Nephron (organoid): ENCODE measurements around the gene ZNF83.

Source experiments
- H3K27ac Mint-ChIP-seq, 3 experiments: 2 replicates each; pipeline ENCODE4 v1.8.0; 2020; ENCODE audit warnings: mixed read lengths in 3 of 3, mild to moderate bottlenecking in 2 of 3, moderate library complexity in 1 of 3
- H3K27me3 Mint-ChIP-seq: 2 replicates; pipeline ENCODE4 v1.8.0; 2021; ENCODE audit warnings: low read depth, mild to moderate bottlenecking, moderate library complexity, mixed read lengths
- H3K36me3 Mint-ChIP-seq: 2 replicates; pipeline ENCODE4 v1.8.0; 2020; ENCODE audit warnings: low read depth, mixed read lengths
- H3K4me1 Mint-ChIP-seq: 2 replicates; pipeline ENCODE4 v1.8.0; 2020; ENCODE audit warnings: mixed read lengths
- H3K4me3 Mint-ChIP-seq, 3 experiments: 2 replicates each; pipeline ENCODE4 v1.8.0; 2020; ENCODE audit warnings: mild to moderate bottlenecking in 3 of 3, mixed read lengths in 3 of 3, moderate library complexity in 2 of 3
- H3K9me3 Mint-ChIP-seq: 2 replicates; pipeline ENCODE4 v1.8.0; 2020; ENCODE audit warnings: mixed read lengths
- TF ChIP-seq, protein P1 (sequence below), 3 experiments: fragments of 200-600 bp; sonication (generic); IDR thresholded peaks; one replicate each; pipeline ENCODE4 v1.5.0; 2021; ENCODE audit warnings: antibody characterized with exemption in 3 of 3; ENCODE audit not compliant: unreplicated experiment in 3 of 3

Gene ZNF83

DNA sequence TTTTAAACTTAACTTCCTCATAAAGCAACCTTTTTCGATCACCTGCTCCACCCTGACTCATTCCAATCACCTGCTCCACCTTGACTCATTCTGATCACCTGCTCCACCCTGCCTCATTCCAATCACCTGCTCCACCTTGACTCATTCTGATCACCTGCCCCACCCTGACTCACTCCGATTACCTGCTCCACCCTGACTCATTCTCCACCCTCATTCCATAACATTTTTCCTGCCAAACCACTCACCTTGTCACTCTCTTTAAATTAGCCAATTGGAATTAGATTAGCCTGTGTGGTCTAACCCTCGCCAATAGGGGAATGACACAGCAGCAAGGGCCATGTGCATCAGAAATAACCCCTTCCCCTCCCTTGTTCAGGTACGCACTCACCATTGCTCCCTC is 31.9 kb upstream of the ZNF83 start:
- H3K27me3 Mint-ChIP-seq, result no peaks in the 10 kb centered on the region
- TF ChIP-seq, protein P1, sequence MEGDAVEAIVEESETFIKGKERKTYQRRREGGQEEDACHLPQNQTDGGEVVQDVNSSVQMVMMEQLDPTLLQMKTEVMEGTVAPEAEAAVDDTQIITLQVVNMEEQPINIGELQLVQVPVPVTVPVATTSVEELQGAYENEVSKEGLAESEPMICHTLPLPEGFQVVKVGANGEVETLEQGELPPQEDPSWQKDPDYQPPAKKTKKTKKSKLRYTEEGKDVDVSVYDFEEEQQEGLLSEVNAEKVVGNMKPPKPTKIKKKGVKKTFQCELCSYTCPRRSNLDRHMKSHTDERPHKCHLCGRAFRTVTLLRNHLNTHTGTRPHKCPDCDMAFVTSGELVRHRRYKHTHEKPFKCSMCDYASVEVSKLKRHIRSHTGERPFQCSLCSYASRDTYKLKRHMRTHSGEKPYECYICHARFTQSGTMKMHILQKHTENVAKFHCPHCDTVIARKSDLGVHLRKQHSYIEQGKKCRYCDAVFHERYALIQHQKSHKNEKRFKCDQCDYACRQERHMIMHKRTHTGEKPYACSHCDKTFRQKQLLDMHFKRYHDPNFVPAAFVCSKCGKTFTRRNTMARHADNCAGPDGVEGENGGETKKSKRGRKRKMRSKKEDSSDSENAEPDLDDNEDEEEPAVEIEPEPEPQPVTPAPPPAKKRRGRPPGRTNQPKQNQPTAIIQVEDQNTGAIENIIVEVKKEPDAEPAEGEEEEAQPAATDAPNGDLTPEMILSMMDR (IDR thresholded peaks at IDR 0.05; ENCODE audit: unreplicated experiment in 3 of 3), result no peak

DNA sequence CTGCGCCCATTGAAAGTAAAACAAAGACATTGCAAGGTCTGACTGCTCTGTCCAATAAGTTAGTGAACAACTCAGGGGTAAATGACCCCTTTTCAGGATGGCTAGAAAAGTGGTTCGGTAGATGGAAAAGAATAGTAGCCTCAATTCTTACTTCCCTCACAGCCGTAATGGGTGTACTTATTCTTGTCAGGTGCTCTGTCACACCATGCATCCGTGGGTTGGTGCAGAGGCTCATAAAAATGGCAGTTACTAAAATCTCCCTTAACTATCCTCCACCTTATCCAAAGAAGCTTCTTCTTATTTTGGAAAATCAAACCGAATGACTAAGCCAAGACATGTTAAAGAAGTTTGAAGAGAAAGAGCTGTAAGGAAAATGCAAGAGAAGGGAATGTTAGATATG is 31.4 kb upstream of the ZNF83 start:
- TF ChIP-seq, protein P1 (IDR thresholded peaks at IDR 0.05; ENCODE audit: unreplicated experiment in 3 of 3), result no peak
- H3K27me3 Mint-ChIP-seq, result no peaks in the 10 kb centered on the region

More for the DNA sequence above, 31.9 kb upstream of the ZNF83 start:
- Mint-ChIP-seq H3K4me1 (peaks cover 7% of the 10 kb centered on the region), H3K9me3 (peaks cover 6% of the 10 kb centered on the region), H3K36me3 (peaks cover 32% of the 10 kb centered on the region), H3K4me3 (no peak overlapping the region), H3K27ac (no peak overlapping the region)

DNA sequence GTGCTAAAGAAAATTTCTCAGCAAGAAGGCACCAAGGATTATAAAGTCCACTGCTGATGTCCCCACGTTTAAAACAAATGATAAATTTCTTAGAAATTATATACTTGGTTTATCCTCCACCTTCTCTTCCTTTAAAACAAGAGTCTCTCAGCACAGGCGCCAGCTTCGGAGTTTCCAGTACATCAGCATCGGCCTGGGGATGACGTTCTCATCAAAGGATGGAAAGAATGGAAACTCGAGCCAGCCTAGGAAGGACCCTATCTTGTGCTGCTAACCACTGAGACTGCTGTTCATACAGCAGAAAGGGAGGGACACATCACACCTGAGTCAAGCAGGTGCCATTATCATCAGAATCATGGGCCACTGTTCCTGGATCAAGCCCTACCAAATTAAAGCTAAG is 29.8 kb upstream of the ZNF83 start:
- Mint-ChIP-seq H3K4me3 (no peak overlapping the region), H3K27ac (peak overlapping the region in 2 of 3 experiments; percentile 47 to 53), H3K9me3 (no peaks in the 10 kb centered on the region), H3K36me3 (peaks cover 15% of the 10 kb centered on the region), H3K27me3 (no peaks in the 10 kb centered on the region), H3K4me1 (peaks cover 11% of the 10 kb centered on the region)
- TF ChIP-seq, protein P1 (IDR thresholded peaks at IDR 0.05; ENCODE audit: unreplicated experiment in 3 of 3), result no peak

More for the DNA sequence above, 31.4 kb upstream of the ZNF83 start:
- peaks cover 7% of the 10 kb centered on the region for H3K4me1 Mint-ChIP-seq
- H3K4me3 Mint-ChIP-seq, result no peak overlapping the region
- H3K27ac Mint-ChIP-seq, result no peak overlapping the region
- peaks cover 27% of the 10 kb centered on the region for H3K36me3 Mint-ChIP-seq
- peaks cover 1% of the 10 kb centered on the region for H3K9me3 Mint-ChIP-seq

DNA sequence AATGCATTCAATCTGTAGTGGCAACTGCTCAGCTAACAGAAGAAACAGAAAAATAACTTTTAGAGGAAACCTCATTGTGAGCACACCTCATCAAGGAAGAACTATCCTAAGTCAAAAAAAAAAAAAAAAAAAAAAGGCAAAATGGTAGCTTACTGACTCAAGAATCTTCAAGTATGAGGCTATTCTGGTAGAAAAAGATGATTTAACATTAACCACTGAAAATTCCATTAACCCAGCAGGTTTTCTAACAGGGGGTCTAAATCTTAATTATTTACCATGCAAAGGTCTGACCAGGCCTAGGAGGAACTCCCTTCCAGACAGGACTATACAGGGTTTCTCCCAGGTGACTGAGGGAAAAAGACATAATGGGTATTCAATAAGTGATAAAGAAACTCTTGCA is 28.4 kb upstream of the ZNF83 start:
- H3K36me3 Mint-ChIP-seq, result peaks cover 20% of the 10 kb centered on the region
- peaks cover 11% of the 10 kb centered on the region for H3K4me1 Mint-ChIP-seq
- H3K27ac Mint-ChIP-seq, result peak overlapping the region; percentile 78 to 90 (median 78)
- H3K4me3 Mint-ChIP-seq, result no peak overlapping the region
- no peaks in the 10 kb centered on the region for H3K27me3 Mint-ChIP-seq
- no peaks in the 10 kb centered on the region for H3K9me3 Mint-ChIP-seq
- TF ChIP-seq, protein P1 (IDR thresholded peaks at IDR 0.05; ENCODE audit: unreplicated experiment in 3 of 3), result no peak

DNA sequence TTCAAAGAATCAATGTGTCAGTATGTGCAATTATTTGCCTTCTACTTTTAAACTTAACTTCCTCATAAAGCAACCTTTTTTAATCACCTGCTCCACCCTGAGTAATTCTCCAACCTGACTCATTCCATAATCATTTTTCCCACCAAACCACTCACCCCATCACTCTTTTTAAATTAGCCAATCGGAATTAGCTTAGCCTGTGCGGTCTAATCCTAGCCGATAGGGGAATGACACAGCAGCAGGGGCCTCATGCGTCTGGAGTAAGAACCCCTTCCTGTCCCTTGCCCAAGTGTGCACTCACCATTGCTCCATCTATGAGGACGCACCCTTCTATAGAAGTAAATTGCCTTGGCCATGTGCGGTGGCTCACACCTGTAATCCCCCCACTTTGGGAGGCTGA is 27.4 kb upstream of the ZNF83 start:
- Mint-ChIP-seq H3K27me3 (no peaks in the 10 kb centered on the region), H3K4me3 (no peak overlapping the region), H3K9me3 (no peaks in the 10 kb centered on the region), H3K4me1 (peaks cover 11% of the 10 kb centered on the region), H3K27ac (peak overlapping the region; percentile 73 to 90 (median 88)), H3K36me3 (peaks cover 28% of the 10 kb centered on the region)
- TF ChIP-seq, protein P1 (IDR thresholded peaks at IDR 0.05; ENCODE audit: unreplicated experiment in 3 of 3), result no peak

DNA sequence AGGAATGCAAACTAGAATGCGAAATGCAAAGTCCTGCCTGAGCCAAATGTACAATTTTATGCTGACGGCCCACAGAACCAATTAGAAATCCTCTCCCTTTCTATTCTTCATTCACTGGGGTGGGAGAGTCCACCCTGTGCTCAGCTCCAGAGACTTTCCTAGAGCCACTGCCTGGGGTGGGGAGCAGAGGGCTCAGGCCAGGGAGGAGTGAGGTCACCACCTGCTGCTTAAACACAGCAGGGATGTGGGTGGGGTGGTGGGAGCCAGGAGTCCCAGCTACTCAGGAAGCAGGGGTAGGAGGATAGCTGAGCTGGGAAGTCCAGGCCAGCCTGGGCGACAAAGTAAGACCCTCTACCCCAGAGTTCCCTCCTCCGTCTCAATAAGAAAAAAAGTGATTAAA is 26.9 kb upstream of the ZNF83 start:
- Mint-ChIP-seq H3K27ac (peak overlapping the region; percentile 73 to 90 (median 88)), H3K36me3 (peaks cover 30% of the 10 kb centered on the region), H3K4me3 (no peak overlapping the region), H3K9me3 (no peaks in the 10 kb centered on the region), H3K27me3 (no peaks in the 10 kb centered on the region), H3K4me1 (peaks cover 11% of the 10 kb centered on the region)
- TF ChIP-seq, protein P1 (IDR thresholded peaks at IDR 0.05; ENCODE audit: unreplicated experiment in 3 of 3), result no peak
